AG09319 (cell line): ENCODE data around the gene JADE3.
"Not testable (repeated sequence)": the region's sequence is repeated elsewhere in the genome, so short reads cannot be mapped to it uniquely, and the experiment has no call there.

Experiments used
- DNase-seq: peaks from one replicate; pipeline ENCODE4 v3.0.0-alpha.2; 2010; ENCODE audit warnings: low read depth; ENCODE audit errors: extremely low read depth
- TF ChIP-seq, protein P1 (sequence below): IDR thresholded peaks from 2 replicates; pipeline ENCODE4 v1.5.1; 2011; ENCODE audit warnings: low read depth, mild to moderate bottlenecking, inconsistent platforms, low read length, moderate library complexity

JADE3 gene

DNA sequence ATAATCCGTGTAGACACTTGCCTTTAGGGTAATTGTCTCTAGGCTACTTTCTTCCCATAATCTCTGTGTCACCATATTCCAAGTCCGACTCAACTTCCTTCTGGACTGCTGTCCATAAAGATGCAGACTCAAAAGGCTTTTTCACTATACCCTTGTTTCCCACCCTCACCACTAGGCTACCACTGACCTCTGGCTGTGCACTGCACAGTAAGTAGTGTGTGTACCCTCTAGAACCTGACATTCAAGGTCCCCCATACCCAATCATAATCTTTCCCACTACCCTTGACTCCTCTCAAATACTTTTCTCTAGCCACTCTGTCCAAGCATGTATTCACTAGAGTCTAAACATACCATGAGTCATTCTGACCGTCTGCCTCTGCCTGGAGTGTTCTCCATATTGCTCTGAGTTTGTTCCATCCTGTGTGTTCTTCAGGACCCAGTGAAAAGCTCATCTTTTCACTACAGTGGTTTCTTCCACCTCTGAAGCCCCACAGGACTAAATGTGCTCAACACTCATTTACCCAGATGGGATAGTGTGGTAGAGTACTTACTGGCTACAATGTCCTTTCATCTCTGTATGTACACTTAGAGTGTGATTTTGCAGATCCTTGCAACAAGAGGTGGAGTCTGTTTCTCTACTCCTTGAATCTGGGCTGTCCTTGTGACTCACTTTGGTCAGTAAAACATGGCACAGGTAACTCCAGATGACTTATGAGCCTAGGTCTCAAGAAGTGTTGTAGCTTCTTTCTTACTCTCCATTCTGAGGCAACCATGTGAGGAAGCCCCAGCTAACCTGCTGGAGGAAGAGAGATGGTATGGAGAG, 17.4 kb downstream of the JADE3 start:
- no peak for DNase-seq
- TF ChIP-seq, protein P1, sequence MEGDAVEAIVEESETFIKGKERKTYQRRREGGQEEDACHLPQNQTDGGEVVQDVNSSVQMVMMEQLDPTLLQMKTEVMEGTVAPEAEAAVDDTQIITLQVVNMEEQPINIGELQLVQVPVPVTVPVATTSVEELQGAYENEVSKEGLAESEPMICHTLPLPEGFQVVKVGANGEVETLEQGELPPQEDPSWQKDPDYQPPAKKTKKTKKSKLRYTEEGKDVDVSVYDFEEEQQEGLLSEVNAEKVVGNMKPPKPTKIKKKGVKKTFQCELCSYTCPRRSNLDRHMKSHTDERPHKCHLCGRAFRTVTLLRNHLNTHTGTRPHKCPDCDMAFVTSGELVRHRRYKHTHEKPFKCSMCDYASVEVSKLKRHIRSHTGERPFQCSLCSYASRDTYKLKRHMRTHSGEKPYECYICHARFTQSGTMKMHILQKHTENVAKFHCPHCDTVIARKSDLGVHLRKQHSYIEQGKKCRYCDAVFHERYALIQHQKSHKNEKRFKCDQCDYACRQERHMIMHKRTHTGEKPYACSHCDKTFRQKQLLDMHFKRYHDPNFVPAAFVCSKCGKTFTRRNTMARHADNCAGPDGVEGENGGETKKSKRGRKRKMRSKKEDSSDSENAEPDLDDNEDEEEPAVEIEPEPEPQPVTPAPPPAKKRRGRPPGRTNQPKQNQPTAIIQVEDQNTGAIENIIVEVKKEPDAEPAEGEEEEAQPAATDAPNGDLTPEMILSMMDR: no peak

DNA sequence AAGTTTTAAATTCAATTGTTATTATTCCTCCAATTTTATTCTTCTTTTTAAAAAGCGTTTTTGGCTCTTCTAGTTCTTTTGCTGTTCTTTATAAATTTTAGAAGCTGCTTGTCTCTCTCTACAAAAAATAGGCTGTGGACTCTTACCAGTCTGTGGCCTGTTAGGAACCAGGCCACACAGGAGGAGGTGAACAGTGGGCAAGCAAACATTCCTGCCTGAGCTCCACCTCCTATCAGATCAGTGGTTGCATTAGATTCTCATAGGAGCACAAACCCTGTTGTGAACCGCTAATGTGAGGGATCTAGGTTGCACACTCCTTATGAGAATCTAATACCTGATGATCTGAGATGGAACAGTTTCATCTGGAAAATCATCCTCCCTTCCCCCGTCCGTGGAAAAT, 23.1 kb downstream of the JADE3 start:
- no peak for DNase-seq
- TF ChIP-seq, protein P1: no peak

DNA sequence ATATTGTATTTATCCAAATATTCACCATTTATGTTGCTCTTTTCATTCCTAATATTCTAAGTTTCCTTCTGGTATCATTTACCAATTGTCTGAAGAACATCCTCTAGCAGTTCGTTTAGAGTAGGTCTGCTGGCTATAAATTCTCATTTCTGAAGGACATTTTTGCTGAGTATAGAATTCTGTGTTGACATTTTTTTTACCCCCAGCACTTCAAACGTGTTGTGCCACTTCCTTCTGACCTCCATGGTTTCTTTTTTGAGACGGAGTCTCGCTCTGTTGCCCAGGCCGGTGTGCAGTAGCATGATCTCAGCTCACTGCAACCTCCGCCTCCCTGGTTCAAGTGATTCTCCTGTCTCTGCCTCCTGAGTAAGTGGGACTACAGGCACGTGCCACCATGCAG, 26.4 kb downstream of the JADE3 start:
- TF ChIP-seq, protein P1: no peak
- DNase-seq: no peak

DNA sequence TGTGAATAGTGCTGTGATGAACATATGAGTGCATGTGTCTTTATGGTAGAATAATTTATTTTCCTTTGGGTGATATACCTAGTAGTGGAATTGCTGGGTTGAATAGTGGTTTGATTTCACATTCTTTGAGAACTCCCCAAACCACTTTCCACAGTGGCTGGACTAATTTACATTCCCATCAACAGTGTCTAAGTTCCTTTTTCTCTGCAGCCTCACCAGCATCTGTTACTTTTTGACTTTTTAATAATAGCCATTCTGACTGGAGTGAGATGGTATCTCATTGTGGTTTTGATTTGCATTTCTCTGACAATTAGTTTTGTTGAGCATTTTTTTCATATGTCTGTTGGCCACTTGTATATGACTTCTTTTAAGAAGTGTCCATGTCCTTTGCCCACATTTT, 29.1 kb downstream of the JADE3 start:
- DNase-seq: no peak
- TF ChIP-seq, protein P1: no peak

DNA sequence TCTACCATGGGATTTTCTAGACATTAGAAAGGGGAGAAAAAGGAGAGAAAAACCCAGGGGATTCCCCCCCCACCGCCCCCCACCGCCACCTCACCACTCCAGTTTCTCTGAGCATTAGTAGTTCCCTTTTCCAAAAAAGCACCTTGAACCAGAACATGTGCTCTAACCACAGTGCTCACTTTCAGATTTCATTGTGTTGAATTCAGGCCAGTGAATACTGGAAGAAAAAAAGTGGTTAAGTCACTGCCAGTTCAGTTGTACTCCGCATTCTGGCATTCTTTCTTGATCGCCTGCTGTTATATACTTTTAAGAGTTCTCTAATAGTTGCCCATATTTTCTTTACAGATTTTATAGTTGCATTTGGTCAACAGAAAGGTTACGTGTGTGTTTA, 40.9 kb downstream of the JADE3 start:
- TF ChIP-seq, protein P1: no peak
- no peak for DNase-seq

DNA sequence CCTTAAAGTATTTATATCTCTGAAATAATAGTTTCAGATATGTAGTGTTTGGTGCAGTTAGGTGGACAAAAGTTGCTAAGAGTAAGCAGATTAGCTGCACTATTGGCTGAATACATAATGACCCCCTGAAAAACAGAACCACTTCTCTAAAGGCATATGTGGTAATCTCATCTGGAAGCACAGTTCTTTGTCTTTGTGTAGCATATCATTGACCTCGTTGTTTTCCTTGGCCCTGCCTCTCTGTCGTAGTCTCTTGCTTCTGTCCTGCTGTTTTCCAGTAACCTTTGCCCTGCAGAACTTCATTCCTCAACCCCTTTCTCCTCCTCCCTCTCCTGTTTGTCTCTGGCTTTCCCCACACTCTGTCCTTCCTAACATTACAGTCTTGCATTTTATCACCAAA, 41.4 kb downstream of the JADE3 start:
- no peak for DNase-seq
- TF ChIP-seq, protein P1: no peak

DNA sequence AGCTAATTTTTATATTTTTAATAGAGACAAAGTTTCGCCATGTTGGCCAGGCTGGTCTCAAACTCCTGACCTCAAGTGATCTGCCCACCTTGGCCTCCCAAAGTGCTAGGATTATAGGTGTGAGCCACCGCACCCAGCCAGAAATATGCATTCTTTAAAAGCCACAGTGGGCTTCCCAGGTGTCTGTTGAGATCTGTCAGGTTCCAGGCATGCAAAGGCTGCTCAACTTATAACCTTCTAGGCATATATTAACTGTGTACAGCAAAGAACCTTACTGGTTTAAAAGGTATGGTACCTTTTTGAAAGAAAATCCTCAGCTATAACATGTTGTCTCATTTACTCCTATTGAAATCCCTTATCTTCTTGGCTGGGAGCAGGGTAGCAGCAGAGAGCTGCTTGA, 42.5 kb downstream of the JADE3 start:
- TF ChIP-seq, protein P1: no peak
- no peak for DNase-seq

DNA sequence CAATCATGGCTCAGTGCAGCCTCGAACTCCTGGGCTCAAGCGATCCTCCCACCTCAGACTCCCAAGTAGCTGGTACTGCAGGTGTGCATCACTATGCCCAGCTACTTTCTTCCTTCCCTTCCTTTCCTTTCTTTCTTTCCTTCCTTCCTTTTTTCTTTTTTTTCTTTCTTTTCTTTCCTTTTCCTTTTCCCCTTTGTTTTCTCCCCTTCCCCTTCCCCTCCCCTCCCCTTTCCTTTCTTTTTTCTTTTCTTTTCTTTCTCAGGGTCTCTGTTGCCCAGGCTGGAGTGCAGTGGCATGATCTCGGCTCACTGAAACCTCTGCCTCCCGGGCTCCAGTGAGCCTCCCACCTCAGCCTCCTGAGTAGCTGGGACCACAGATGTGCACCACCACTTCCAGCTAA, 44.4 kb downstream of the JADE3 start:
- not testable (repeated sequence) for DNase-seq
